Liver (tissue), 9 donors: ENCODE results near the gene HORMAD2. TPM values are rescaled to one million over a fixed set of nuclear protein-coding genes. Genes with fewer than 3 reads are reported as not detected.
"Not testable (repeated sequence)": the region's sequence is repeated elsewhere in the genome, so short reads cannot be mapped to it uniquely, and the experiment has no call there.

Experiments used
- DNase-seq: peaks from one replicate; pipeline ENCODE4 v3.0.0-alpha.2; 2017; ENCODE audit warnings: low spot score
- H3K27ac ChIP-seq, 2 donors: one replicate each; pipeline ENCODE4 v1.7.0; 2013; ENCODE audit warnings: inconsistent platforms in 2 of 2, low read length in 2 of 2, control low read depth in 1 of 2, low read depth in 1 of 2, mild to moderate bottlenecking in 1 of 2
- H3K27me3 ChIP-seq, 4 donors: one replicate each; pipeline versions ENCODE4 v1.6.1 to v1.7.0; 2013; ENCODE audit warnings: low read length in 3 of 4, inconsistent platforms in 1 of 4, mild to moderate bottlenecking in 1 of 4, moderate library complexity in 1 of 4; ENCODE audit not compliant: control insufficient read depth in 4 of 4, insufficient read depth in 4 of 4
- H3K36me3 ChIP-seq, 4 donors: one replicate each; pipeline versions ENCODE4 v1.6.1 to v1.7.0; 2013; ENCODE audit warnings: low read length in 3 of 4, mild to moderate bottlenecking in 3 of 4, low read depth in 1 of 4, moderate library complexity in 1 of 4; ENCODE audit not compliant: control insufficient read depth in 4 of 4, insufficient read depth in 3 of 4
- H3K4me1 ChIP-seq, 4 donors: one replicate each; pipeline versions ENCODE4 v1.6.1 to v1.7.0; 2013; ENCODE audit warnings: low read length in 3 of 4, mild to moderate bottlenecking in 3 of 4, moderate library complexity in 1 of 4; ENCODE audit not compliant: control insufficient read depth in 4 of 4, insufficient read depth in 4 of 4
- H3K4me3 ChIP-seq, 3 donors: one replicate each; pipeline versions ENCODE4 v1.6.1 to v1.7.0; 2013; ENCODE audit warnings: low read length in 3 of 3, control low read depth in 1 of 3, low read depth in 1 of 3, mild to moderate bottlenecking in 1 of 3
- H3K9ac ChIP-seq, 2 donors: one replicate each; pipeline ENCODE4 v1.7.0; 2013; ENCODE audit warnings: low read length in 2 of 2, mild to moderate bottlenecking in 2 of 2, moderate library complexity in 2 of 2, control low read depth in 1 of 2, low read depth in 1 of 2
- H3K9me3 ChIP-seq, 4 donors: one replicate each; pipeline versions ENCODE4 v1.6.1 to v1.7.0; 2013; ENCODE audit warnings: low read length in 3 of 4; ENCODE audit not compliant: control insufficient read depth in 4 of 4
- EGR1 ChIP-seq, 2 donors: IDR thresholded peaks; 2 replicates each; pipeline ENCODE4 v1.6.1; 2016 to 2018; ENCODE audit warnings: antibody characterized with exemption in 2 of 2, low read depth in 2 of 2
- GABPA ChIP-seq, 2 donors: IDR thresholded peaks in 1 of 2; conservative IDR thresholded peaks in 1 of 2; 2 replicates each; pipeline ENCODE4 v1.6.1; 2016; ENCODE audit warnings: antibody characterized with exemption in 2 of 2, mild to moderate bottlenecking in 1 of 2, moderate library complexity in 1 of 2
- HNF4G ChIP-seq: IDR thresholded peaks from 2 replicates; pipeline ENCODE4 v1.6.1; 2016; ENCODE audit warnings: antibody characterized with exemption
- JUND ChIP-seq, 2 donors: IDR thresholded peaks; 2 replicates each; pipeline ENCODE4 v1.6.1; 2016; ENCODE audit warnings: antibody characterized with exemption in 2 of 2
- NR2F2 ChIP-seq: IDR thresholded peaks from 2 replicates; pipeline ENCODE4 v1.6.1; 2016; ENCODE audit warnings: antibody characterized with exemption
- RAD21 ChIP-seq, 2 donors: IDR thresholded peaks; 2 replicates each; pipeline ENCODE4 v1.6.1; 2016; ENCODE audit warnings: antibody characterized with exemption in 2 of 2, mild to moderate bottlenecking in 2 of 2
- RXRA ChIP-seq, 2 donors: IDR thresholded peaks; 2 replicates each; pipeline ENCODE4 v1.6.1; 2017 to 2018; ENCODE audit warnings: antibody characterized with exemption in 2 of 2, mild to moderate bottlenecking in 1 of 2
- SP1 ChIP-seq: IDR thresholded peaks from 2 replicates; pipeline ENCODE4 v1.6.1; 2018; ENCODE audit warnings: antibody characterized with exemption, mild to moderate bottlenecking
- TAF1 ChIP-seq: conservative IDR thresholded peaks from 2 replicates; pipeline ENCODE4 v1.6.1; 2016; ENCODE audit warnings: antibody characterized with exemption, mild to moderate bottlenecking
- YY1 ChIP-seq: IDR thresholded peaks from 2 replicates; pipeline ENCODE4 v1.6.1; 2016; ENCODE audit warnings: antibody characterized with exemption, mild to moderate bottlenecking
- WGBS: extraction: QIAGEN DNeasy Blood & Tissue Kit; methylation state at CpG from one replicate; pipeline ENCODE4 v1.1.7; 2013; 5-methylcytosine and 5-hydroxymethylcytosine counted together
- polyA plus RNA-seq, 2 donors: library from polyadenylated mRNA; stranded (reverse) in 1 of 2; unstranded in 1 of 2; fragments of 200-250 nt in 1 of 2; fragments of >200 nt in 1 of 2; fragmentation: Nextera tagmentation in 1 of 2; extraction: Ambion mirVana in 1 of 2; gene quantifications; one replicate each; pipeline versions ENCODE4 v1.2.1 to v1.2.3, GENCODE V29; 2013 to 2015
- total RNA-seq, 2 donors: library from RNA; depleted of rRNA; stranded (reverse); fragments of >200 nt; gene quantifications; one replicate each; pipeline ENCODE4 v1.2.3, GENCODE V29; 2014
- TF ChIP-seq, protein P1 (sequence below): IDR thresholded peaks from 2 replicates; pipeline ENCODE4 v1.6.1; 2016; ENCODE audit warnings: antibody characterized with exemption, mild to moderate bottlenecking
- TF ChIP-seq, protein P2 (sequence below): fragments of 150-350 bp; IDR thresholded peaks from 2 replicates; pipeline ENCODE4 v1.5.1; 2017; ENCODE audit warnings: improper control_type of control experiment, low read depth, low read length; ENCODE audit not compliant: missing input control
- TF ChIP-seq, protein P3 (sequence below): IDR thresholded peaks from 2 replicates; pipeline ENCODE4 v1.6.1; 2016; ENCODE audit warnings: antibody characterized with exemption
- TF ChIP-seq, protein P4 (sequence below): IDR thresholded peaks from 2 replicates; pipeline ENCODE4 v1.6.1; 2016; ENCODE audit warnings: antibody characterized with exemption
- TF ChIP-seq, protein P5 (sequence below): IDR thresholded peaks from 2 replicates; pipeline ENCODE4 v1.6.1; 2016; ENCODE audit warnings: antibody characterized with exemption
- donor health status: healthy.
- donor health status: healthy.
- donor health status: healthy.
- donor health status: healthy.
- donor health status: healthy.

HORMAD2 gene
- total and polyA plus RNA-seq, 4 donors = 0.44 to 2.8 (median 0.47) TPM; not detected in 1

DNA sequence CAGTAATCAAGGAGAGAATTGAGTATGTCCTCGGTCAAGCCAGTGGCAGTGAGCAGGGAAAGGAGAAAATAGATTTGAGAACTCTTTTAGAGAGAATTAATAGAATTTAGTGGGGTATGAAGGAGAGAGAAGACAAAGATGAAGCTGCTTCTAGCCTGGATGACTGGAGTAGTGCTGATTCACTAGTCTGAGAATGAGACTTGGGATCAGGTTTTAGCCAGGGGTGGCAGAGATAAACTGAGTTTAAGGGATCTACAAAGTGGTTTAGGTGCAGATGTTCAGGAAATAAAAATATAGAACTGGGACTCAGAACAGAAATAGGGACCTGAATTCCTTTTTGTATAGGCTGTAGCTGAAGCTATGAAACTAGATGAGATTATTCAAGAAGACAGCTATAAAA lies 17.6 kb downstream of the HORMAD2 start:
- H3K27ac ChIP-seq = no peak overlapping the region
- no peaks in the 10 kb centered on the region for H3K27me3 ChIP-seq
- no peaks in the 10 kb centered on the region for H3K4me1 ChIP-seq
- no peak overlapping the region for H3K4me3 ChIP-seq
- 78% methylated on average over 1 of the region's 1 CpG for WGBS
- no peaks in the 10 kb centered on the region for H3K9me3 ChIP-seq
- no peaks in the 10 kb centered on the region for H3K36me3 ChIP-seq
- no peak for DNase-seq
- no peak overlapping the region for H3K9ac ChIP-seq
- TF ChIP-seq JUND (IDR thresholded peaks at IDR 0.05) (no peak), RAD21 (IDR thresholded peaks at IDR 0.05) (no peak), SP1 (no peak), GABPA (IDR thresholded peaks at IDR 0.05 in 1 of 2, conservative IDR thresholded peaks at IDR 0.05 in 1 of 2) (no peak), HNF4G (no peak), EGR1 (IDR thresholded peaks at IDR 0.05; ENCODE audit: low read depth in 2 of 2) (no peak), YY1 (no peak), TAF1 (no peak), NR2F2 (no peak), RXRA (IDR thresholded peaks at IDR 0.05) (no peak)
- TF ChIP-seq, protein P1, sequence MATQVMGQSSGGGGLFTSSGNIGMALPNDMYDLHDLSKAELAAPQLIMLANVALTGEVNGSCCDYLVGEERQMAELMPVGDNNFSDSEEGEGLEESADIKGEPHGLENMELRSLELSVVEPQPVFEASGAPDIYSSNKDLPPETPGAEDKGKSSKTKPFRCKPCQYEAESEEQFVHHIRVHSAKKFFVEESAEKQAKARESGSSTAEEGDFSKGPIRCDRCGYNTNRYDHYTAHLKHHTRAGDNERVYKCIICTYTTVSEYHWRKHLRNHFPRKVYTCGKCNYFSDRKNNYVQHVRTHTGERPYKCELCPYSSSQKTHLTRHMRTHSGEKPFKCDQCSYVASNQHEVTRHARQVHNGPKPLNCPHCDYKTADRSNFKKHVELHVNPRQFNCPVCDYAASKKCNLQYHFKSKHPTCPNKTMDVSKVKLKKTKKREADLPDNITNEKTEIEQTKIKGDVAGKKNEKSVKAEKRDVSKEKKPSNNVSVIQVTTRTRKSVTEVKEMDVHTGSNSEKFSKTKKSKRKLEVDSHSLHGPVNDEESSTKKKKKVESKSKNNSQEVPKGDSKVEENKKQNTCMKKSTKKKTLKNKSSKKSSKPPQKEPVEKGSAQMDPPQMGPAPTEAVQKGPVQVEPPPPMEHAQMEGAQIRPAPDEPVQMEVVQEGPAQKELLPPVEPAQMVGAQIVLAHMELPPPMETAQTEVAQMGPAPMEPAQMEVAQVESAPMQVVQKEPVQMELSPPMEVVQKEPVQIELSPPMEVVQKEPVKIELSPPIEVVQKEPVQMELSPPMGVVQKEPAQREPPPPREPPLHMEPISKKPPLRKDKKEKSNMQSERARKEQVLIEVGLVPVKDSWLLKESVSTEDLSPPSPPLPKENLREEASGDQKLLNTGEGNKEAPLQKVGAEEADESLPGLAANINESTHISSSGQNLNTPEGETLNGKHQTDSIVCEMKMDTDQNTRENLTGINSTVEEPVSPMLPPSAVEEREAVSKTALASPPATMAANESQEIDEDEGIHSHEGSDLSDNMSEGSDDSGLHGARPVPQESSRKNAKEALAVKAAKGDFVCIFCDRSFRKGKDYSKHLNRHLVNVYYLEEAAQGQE = no peak
- TF ChIP-seq, protein P2, sequence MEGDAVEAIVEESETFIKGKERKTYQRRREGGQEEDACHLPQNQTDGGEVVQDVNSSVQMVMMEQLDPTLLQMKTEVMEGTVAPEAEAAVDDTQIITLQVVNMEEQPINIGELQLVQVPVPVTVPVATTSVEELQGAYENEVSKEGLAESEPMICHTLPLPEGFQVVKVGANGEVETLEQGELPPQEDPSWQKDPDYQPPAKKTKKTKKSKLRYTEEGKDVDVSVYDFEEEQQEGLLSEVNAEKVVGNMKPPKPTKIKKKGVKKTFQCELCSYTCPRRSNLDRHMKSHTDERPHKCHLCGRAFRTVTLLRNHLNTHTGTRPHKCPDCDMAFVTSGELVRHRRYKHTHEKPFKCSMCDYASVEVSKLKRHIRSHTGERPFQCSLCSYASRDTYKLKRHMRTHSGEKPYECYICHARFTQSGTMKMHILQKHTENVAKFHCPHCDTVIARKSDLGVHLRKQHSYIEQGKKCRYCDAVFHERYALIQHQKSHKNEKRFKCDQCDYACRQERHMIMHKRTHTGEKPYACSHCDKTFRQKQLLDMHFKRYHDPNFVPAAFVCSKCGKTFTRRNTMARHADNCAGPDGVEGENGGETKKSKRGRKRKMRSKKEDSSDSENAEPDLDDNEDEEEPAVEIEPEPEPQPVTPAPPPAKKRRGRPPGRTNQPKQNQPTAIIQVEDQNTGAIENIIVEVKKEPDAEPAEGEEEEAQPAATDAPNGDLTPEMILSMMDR = no peak
- TF ChIP-seq, protein P3, sequence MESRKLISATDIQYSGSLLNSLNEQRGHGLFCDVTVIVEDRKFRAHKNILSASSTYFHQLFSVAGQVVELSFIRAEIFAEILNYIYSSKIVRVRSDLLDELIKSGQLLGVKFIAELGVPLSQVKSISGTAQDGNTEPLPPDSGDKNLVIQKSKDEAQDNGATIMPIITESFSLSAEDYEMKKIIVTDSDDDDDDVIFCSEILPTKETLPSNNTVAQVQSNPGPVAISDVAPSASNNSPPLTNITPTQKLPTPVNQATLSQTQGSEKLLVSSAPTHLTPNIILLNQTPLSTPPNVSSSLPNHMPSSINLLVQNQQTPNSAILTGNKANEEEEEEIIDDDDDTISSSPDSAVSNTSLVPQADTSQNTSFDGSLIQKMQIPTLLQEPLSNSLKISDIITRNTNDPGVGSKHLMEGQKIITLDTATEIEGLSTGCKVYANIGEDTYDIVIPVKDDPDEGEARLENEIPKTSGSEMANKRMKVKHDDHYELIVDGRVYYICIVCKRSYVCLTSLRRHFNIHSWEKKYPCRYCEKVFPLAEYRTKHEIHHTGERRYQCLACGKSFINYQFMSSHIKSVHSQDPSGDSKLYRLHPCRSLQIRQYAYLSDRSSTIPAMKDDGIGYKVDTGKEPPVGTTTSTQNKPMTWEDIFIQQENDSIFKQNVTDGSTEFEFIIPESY = no peak
- TF ChIP-seq, protein P4, sequence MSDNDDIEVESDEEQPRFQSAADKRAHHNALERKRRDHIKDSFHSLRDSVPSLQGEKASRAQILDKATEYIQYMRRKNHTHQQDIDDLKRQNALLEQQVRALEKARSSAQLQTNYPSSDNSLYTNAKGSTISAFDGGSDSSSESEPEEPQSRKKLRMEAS = no peak
- TF ChIP-seq, protein P5, sequence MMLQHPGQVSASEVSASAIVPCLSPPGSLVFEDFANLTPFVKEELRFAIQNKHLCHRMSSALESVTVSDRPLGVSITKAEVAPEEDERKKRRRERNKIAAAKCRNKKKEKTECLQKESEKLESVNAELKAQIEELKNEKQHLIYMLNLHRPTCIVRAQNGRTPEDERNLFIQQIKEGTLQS = no peak

DNA sequence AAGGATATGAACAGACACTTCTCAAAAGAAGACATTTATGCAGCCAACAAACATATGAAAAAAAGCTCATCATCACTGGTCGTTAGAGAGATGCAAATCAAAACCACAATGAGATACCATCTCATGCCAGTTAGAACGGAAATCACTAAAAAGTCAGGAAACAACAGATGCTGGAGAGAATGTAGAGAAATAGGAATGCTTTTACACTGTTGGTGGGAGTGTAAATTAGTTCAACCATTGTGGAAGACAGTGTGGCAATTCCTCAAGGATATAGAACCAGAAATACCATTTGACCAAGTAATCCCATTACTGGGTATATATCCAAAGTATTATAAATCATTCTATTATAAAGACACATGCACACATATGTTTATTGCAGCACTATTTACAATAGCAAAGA lies 20.5 kb downstream of the HORMAD2 start:
- 58% methylated on average over 2 of the region's 2 CpGs for WGBS
- not testable (repeated sequence) for H3K27me3 ChIP-seq, H3K9me3 ChIP-seq, H3K4me3 ChIP-seq, H3K27ac ChIP-seq, H3K9ac ChIP-seq, H3K36me3 ChIP-seq, DNase-seq, H3K4me1 ChIP-seq
